Tibial nerve (tissue), 3 donors: ENCODE results near the gene TP73.

ENCODE experiments used
- CTCF ChIP-seq, 5 experiments: fragments of 200-600 bp in 3 of 5; fragments of 450-650 bp in 2 of 5; sonication (generic) in 3 of 5; IDR thresholded peaks; one replicate each; pipeline ENCODE4 v1.5.1; 2016 to 2019; ENCODE audit warnings: antibody characterized with exemption in 5 of 5, mild to moderate bottlenecking in 3 of 5, moderate library complexity in 2 of 5
- POLR2A ChIP-seq, 2 donors: fragments of 450-650 bp; IDR thresholded peaks; one replicate each; pipeline ENCODE4 v1.6.1; 2017; ENCODE audit warnings: antibody characterized with exemption in 2 of 2, mild to moderate bottlenecking in 2 of 2, moderate library complexity in 2 of 2

- TF ChIP-seq CTCF (IDR thresholded peaks at IDR 0.05), result no peak
- TF ChIP-seq POLR2A (IDR thresholded peaks at IDR 0.05), result no peak
Observed at GRCh38 chr1:3702528-3702927, 50.2 kb downstream of the TP73 start.
